COLO829 (cell line): Measurements from ENCODE around the gene PRKAG2.
"Not testable (repeated sequence)": the region's sequence is repeated elsewhere in the genome, so short reads cannot be mapped to it uniquely, and the experiment has no call there.

Source experiments
- DNase-seq: peaks from one replicate; pipeline ENCODE4 v3.0.0; 2012; ENCODE audit warnings: low spot score

The PRKAG2 gene

DNA sequence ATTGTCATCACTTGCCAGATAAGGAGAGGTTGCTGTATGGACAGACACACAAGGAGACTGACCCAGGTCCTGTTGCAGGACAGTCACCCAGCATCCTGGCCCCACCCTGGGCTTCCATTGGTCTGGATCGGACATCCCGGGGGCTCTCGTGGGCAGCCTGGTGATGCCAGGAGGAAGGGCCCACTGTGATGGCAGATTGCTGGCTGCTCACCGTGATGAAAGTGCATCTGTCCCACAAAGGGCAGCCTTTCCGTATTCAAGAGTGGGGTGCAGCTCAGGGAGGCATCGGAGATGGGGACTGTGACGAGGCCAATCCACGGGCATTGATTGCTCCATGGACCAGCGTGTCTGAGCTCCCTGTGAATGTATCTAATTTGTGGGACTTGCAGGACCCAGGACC is 41.3 kb downstream of the PRKAG2 start:
- no peak for DNase-seq

DNA sequence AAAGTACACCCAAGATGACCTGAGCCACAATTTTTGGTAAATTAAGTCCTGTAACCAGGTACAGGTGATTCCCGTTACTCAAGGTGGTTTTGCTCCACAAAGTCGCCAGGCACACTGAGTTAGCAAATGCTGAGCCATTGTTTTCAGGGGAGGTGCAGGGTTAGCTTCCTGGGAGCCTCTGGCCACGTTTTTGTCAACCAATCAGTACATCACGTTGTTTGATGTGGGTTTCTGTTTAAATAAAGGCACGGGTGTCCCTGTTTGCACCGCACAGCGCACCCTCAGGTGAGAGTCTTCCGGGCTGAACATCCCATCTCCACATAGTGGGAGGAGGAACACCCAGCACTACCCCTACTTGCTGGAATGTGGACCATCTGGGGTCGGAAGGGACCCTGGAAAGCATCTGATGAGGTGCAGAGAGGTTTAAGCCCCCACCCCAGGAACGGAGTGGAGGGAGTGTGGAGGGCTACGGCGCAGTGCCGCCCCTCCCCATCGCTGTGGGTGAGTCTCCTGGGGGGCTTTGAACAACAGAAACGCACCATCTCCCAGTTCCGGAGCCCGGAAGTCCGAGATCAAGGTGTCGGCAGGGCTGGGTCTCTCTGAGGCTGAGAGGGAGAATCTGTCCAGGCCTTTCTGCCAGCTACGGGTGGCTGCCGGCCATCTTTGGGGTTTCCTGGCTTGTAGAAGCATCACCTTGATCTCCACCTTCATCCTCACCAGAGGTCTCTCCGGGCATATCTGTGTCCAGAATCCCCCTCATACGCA is 42.5 kb downstream of the PRKAG2 start:
- no peak for DNase-seq

DNA sequence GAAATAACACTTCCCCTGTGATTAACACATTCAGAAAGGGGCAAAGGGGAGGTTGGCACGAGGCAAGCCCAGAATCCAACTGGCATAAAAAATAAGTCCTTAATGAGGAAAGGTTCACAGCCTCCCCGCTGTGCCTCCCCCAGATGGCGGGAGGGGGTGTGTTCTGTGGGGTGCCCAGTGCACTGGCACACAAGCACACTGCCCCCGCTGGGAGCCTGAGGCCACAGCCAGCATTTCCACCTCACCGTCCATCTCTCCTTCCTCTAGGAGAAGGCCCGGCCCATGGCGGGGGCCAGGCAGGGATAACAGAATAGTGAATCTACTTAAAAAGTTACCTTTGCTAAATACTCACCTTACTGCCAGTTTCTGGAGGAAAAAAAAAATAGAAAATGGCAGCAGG is 43.2 kb downstream of the PRKAG2 start:
- DNase-seq: no peak

DNA sequence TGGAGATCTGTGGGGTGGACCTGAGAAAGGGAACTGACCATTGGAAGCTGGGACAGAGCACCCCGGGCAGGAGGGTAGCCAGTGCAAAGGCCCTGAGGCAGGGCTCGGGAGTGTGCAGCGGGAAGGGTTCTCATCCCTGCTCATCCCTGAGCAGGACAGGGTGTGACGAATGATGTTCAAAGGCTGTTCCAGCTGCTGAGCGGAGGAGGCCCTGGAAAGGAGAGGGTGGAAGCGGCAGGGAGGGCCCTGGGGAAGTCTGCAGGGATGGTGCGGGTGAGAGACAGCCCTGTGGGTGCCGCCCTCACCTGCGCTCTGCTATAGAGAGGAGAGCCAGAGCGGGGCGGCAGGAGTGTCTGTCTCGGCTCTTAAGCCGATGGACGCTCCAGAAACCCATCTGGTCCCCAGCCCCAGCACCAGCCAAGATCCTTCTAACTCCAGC is 43.7 kb downstream of the PRKAG2 start:
- DNase-seq: no peak

DNA sequence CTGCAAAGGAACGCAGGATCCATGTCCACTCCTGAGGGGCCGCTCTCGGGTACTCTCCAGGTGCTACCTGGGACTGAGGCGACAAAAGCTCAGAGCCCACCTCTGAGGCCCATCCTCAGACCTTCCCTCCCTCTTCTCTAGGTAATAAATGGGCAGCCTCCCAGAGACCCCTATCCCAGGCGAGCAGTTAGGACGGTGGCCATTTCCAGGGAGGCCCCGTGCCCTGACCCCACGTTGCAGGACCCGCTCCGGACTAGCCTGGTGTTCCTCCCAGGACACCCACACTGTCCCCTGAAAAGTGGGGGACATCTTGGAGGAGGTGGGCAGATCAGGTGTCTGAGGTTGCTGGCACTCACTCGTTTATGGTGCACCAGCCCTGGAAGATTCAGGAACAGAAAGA is 44.3 kb downstream of the PRKAG2 start:
- DNase-seq: no peak

DNA sequence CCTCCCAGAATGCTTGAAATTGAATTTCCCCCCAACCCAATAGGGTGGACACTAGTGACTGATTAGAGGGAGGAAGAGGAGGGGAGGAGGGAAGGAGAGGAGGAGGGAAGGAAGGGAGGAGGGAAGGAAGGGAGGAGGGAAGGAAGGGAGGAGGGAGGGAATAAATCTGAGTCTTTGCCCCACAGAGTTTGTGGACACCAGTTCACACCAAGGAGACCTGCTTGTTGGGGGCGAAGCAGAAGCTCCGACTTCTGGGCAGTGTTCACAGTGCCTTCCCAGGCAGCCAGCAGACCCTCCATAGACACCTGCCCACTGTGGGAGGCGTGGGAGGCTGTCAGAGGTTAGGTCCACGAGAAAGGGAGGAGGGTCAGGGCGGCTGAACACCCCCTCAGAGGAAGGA is 44.8 kb downstream of the PRKAG2 start:
- DNase-seq: no peak

DNA sequence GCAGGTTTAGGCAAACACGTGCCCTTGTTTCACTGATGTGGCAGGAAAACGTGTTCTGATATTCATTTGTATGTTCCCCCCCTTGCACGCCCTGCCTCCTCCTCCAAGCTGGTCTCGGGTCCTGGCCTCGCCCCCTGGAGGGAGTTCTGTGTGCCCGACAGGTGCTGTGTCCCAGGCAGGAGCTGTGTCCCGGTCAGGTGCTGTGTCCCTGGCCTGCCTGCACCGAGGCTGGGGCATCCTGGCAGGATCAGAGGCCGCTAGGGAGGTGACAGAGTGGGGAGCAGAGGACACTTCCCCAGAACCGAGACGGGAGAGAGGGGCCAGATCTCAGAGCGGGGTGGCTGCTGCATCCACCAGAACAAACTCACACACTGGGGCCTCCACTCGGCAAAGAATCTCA is 45.3 kb downstream of the PRKAG2 start:
- no peak for DNase-seq

DNA sequence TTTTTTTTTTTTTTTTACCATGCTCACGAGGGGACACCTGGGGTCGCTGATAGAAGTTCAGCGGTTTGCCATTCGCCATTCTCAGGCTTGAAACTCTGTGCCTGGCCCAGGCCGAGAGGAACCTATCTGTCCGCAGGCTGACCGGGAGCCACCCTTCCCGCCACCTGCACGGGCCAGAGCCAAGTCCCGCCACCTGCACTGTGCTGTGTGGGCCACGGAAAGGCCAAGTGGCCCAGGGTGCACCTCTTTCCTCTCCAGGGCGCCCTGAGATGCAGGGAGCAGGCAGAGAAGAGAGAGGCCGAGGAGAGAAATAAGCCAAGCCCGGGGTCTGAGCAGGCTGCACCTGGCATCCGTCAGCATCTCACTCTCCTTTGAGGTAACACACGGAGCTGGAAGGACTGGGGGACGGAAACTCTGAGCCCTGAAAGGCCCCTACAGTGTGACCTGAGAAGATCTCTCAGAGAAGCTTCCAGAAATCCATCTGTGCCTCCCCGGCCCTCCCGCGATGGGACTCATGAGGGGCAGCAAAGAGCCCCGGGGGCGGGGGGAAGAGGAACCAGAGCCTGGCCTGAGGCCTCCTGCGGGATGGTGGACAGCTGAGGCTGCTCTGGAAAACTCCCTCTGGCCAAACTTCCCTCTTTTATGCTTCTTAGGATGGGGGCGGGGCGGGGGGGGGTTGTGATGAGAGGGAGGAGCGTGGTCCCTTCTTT is 46.6 kb downstream of the PRKAG2 start:
- no peak for DNase-seq

DNA sequence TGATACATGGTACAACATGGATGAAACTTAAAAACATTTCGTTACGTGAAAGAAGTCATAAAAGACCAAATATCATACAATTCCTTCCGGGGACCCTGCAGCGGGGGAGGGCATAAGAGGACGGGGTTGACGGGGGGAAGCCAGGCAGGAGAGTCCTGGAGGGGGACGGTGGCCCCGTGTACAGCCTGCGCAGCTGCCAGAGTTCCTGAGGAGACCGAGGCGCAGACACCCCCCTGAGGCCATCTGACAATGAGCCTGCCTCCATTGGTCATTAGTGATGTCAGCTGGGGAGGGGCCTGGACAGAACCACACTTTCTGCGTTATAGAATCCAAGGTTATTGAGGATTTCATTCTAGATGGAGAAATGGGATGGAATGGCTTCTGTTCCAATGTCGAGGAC is 47.2 kb downstream of the PRKAG2 start:
- no peak for DNase-seq

DNA sequence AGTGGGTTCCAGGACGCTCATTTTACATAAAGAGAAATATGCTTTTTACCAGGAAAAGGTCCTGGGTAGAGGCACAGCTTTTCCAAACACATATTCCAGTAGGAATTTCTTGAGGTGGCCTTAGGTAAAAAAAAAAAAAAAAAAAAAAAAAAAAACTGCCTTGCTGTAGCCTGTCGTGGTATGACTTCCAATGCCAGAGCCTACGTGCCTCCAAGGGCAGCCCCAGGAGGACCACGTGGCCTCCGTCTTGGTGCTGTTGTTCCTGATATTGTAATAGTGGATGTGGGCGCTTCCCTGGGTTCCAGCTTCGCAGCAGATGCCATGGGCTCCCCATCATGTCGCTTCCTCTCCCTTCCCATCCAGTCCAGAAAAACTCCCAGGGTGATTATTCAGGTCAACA is 49.3 kb downstream of the PRKAG2 start:
- no peak for DNase-seq

DNA sequence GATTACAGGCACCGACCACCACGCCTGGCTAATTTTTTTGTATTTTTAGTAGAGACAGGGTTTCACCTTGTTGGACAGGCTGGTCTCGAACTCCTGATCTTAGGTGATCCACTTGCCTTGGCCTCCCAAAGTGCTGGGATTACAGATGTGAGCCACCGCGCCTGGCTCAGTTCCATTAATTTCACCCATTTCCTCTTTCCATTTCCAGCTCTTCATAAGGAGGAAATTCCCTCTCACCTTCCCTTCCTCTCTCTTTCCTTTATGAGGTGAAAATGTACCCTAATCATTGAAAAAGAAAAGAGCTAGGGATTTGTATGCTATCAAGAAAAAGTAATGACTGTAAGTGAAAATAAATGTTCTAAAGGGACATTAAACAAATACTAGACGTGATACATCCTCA is 50.6 kb downstream of the PRKAG2 start:
- not testable (repeated sequence) for DNase-seq

DNA sequence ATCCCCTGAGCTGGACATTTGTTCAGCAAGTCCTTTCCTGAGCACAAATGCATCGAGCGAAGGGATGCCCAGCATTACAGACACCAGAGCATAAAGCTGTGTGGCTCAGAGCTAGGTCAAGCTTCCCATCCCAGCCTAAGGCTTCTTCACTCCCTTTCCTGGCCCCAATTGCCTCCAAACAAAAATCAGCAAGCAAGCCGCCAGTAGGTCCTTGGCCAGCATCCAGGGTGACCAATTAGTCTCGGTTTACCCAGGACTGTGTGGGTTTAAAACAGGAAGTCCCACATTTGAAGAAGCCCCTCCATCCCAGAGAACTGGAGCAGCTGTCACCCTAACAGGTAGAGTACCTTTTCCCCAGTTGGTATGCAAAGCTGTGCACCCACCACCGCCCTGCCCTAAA is 51.2 kb downstream of the PRKAG2 start:
- no peak for DNase-seq

DNA sequence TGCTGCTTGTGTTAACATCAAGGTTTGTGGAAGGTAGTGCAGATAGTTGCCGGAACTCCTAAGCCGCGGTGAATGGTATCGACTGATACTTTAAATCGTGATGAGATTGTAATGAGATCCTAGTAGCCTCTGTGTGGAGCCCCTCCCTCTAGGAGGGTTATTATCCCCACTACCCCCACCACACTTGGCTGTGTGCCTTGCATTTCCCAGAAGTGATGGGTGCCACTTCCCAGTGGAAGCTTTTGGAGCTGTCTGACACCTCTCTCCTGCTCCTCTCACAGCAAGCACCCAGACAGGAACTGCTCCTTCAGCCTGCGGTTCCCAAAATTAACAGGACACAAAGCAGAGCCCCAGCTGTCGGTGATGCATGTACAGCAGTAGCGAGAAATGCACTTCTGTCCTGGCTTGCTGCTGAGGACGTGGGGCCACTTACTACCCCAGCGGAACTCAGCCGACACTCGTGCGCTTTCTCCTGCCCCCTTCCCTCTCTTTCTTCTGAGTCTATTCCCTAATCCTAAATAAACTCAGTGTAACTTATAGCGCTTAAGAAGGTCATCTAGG is 52.5 kb downstream of the PRKAG2 start:
- DNase-seq: no peak

DNA sequence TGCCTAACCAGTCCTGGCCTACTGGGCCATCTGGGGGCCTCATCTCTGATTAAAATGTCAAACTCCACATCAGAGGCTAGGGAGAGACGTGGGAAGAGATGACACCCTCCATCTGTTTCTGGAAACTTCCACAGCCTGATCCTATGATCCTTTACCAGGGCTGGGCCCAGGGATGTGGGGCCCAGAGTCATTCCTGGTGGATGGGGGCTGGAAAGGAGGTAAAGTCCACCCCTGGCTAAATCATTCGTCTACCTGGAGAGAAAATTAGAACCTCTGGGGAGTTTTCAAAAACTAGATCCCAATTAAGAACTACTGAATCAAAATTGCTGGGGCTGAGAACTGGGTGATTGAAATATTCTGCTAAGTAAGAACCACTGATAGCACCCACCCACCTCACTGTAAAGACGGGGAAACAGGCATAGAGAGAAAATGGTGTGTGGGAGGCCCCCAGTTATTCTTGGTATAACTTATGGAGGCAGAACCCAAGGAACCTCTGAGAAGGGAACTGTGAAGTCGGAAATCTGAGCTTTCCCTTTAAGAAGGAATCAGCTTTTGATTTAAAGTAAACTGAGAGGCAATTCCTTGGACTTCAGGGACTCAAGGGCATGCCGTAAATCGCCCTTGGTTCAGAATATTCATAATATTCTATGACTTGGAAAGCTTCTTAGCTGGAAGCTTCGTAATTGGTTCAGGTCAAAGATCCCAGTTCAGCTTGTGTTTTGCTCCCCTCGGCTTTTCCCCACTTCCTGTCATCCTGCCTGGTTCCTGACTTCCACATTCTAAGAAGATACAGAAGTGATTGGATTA is 53.1 kb downstream of the PRKAG2 start:
- DNase-seq: no peak

DNA sequence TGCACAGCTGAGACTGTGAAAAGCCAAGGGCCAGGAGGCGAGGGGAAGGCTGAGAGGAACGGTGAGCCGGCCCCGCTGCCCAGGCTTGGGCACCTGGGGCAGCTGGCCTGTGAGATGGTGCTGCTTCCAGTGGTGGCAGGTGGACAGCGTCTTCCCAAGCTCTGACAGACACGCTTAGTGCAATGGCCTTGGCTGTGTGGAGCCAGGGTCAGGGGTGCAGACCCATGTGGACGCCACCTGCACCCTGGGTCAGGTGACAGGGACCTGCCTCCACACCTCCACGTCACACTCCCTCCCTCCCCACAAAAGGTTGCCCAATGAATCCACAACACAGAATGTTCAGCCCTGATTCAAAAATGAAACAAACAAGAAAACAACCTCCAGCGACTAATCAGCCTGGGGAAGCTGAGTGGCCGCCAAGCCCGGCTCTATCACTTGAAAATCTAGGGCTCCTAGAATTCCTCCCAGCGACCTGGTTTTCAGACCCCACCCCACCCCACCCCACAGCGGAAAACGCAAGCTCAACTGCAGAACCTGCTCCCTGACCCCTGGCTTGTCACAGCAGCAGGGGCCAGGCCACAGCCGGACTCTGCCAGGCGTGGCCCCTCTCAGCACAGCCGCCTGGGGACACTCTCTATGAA is 54.3 kb downstream of the PRKAG2 start:
- DNase-seq: no peak

DNA sequence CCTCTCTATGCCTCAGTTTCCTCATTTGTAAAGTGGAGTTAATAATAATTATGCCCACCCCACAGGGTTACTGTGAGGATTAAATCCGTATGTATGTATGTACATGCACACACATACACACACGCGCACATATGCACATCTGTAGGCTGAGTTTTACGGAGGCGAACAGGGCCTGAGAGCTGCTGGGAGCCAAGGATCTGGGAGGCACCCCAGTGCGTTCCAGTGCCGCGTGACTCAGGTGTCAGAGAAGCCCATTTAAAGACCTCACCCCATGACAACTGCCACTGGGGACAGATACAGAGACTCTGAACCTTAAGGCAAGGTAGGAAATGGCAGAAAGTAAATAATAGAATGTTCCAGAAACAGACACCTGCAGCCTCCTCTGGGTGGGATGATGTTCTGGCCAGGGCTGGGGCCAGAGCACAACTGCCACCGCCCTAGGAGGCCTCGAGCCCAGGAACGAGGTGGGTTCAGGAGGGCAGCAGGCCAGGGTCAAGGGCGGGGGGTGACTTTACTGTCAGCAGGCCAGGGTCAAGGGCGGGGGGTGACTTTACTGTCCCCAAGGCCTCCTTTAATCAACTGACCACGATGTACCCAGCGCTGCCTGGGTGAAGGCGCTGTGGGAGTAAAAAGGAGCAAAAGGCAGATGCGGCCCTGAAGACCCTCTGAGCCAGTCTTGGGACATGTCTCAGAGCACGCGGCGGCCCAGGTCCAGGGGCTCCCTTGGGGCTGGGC is 54.9 kb downstream of the PRKAG2 start:
- DNase-seq: no peak

DNA sequence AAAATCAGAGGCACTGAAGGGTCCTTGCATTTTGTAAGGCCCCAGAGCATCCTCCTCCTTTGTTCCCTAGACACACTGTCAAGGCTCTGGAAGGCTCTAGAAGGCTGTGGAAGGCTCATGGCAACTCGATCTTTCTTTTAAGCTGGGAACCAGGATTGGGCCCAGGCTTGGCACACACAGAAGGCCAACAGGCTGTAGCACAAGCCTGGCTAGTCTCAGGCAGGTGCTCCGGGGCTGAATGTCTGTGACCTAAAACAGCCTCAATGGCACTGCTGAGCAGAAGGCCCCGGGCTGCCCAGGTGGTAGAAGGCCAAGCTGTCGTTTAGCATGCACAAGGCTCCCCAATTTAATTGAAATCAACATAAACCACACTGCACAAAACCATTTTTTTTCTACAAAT is 55.7 kb downstream of the PRKAG2 start:
- no peak for DNase-seq

DNA sequence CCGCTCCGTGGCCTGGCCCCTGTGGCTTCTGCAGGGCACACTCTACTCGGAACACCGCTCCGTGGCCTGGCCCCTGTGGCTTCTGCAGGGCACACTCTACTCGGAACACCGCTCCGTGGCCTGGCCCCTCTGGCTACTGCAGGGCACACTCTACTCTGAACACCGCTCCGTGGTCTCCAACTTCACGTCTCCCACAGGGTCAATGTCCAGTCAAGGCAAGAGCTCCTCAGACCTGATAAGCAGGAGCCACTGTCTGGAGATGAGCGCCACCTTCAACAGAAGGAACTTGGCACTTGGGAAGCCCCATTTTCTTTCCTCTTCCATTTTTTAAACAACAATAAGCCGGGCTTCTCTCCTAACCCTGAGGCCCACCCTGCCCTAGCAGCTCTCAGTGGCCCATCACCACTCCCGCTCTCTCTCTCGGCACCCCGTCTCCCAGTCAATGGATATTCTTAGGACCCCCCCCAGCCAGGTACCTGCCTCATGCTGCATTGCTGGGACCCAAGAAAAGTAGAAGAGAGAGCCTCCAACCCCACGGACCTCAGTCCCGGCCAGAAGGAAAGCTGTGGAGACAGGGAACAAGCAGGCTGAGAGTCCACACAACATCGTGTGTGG is 56.3 kb downstream of the PRKAG2 start:
- DNase-seq: no peak

DNA sequence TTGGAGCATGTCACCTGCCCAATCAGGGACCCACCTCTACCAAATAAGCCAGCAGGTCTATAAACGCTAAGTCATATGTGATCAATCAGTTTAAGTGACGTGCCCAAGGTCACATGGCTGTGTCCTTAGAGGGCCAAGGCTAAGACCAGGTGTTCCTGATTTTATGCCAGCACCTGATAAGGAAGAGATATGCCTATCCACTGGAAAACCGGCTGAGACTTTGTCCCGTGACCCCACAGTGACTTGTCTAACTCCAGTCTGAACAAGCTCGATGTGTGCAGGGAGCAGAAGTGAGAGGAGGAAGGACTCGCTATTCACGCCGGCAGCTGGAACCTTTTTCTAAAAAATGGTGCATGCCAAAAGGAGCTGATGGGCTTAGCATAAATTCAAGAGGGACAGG is 57.0 kb downstream of the PRKAG2 start:
- no peak for DNase-seq

DNA sequence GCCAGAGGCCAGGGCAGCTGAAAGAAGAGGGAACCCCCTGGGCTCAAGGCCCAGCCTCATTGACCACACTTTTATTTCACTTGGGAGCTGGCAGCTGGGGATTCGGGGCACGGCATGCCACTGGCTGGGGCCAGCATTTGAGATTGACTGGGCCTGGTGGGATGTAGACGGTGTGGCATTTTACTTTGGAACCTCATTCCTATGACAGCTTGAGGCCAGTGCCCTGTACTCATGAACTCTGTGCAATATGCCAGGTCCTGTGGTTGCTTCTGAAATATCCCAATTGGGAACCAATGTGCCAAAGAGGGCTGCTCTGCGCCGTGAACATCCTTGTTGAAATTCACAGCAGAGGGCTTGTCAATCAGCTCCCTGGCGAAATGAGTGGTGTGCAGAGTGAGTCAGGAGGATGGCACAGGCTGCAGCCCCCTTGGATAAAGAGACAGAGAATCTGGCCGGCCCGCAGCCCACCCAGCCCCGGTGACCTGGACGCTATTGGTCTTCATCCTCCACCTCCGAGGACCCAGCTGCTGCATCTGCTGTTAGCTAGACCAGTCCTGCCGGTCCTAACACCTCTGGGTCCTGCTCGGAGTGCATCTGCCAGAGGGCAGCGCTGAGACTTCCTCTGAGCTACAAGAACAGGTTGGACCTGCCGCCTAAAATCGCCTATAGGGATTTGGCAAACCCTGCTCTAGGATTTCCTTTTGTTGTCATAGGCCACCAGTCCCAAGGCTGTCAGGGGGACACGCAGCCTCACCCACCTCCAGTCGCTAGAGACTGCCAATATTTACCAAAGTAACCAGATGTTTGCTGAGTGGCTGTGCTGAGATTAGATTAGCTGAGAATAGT is 58.0 kb downstream of the PRKAG2 start:
- no peak for DNase-seq
